Measurements from ENCODE around the gene ANP32E.
A peak's percentile ranks its signal among the peaks of the same experiment; 100 is the strongest.

DNA sequence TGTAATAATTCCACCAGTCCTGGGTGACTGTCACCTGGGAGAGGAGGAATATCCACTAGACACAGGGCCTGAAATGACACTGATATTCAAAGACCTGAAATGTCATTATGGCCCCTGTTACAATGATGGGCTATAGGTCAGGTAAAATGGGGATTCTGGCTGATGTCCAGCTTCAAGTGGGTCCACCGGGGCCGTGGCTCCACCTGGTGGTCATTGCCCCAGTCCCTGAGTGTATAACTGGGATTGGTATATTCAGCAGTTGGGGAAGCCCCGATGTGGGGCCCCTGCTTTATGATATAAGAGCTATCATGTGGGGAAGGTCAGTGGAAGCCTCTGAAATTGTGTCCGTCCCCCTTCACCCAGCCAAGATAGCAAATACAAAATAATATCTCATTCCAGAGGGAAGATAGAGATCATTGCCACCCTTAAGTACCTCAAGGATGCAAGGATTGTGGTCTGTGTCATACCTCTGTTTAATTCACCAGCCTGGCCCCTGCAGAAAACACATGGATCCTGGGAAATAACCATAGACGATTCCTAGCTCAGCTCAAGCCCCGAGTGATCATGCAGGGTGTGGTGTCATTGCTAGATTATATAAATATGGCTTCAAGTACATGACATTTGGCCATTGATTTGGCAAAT lies 66.8 kb downstream of the ANP32E start:
- peak; percentile 66 for TF ChIP-seq POLR2AphosphoS5 (IDR thresholded peaks at IDR 0.05)
- TF ChIP-seq, protein P1, sequence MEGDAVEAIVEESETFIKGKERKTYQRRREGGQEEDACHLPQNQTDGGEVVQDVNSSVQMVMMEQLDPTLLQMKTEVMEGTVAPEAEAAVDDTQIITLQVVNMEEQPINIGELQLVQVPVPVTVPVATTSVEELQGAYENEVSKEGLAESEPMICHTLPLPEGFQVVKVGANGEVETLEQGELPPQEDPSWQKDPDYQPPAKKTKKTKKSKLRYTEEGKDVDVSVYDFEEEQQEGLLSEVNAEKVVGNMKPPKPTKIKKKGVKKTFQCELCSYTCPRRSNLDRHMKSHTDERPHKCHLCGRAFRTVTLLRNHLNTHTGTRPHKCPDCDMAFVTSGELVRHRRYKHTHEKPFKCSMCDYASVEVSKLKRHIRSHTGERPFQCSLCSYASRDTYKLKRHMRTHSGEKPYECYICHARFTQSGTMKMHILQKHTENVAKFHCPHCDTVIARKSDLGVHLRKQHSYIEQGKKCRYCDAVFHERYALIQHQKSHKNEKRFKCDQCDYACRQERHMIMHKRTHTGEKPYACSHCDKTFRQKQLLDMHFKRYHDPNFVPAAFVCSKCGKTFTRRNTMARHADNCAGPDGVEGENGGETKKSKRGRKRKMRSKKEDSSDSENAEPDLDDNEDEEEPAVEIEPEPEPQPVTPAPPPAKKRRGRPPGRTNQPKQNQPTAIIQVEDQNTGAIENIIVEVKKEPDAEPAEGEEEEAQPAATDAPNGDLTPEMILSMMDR (IDR thresholded peaks at IDR 0.05) = peak; percentile 36 to 81 (median 76)
- TF ChIP-seq POLR2A (IDR thresholded peaks at IDR 0.05) = no peak

Data from prostate gland (tissue), 2 donors.